Prostate gland (tissue), 2 donors: ENCODE data around the gene SAMD3.

Experiments
- CTCF ChIP-seq, 4 experiments: fragments of 200-600 bp in 2 of 4; fragments of 450-650 bp in 2 of 4; sonication (generic) in 2 of 4; IDR thresholded peaks; 1 replicate in 3 of 4; 2 replicates in 1 of 4; pipeline ENCODE4 v1.5.1; 2016 to 2019; ENCODE audit warnings: antibody characterized with exemption in 4 of 4, mild to moderate bottlenecking in 2 of 4, moderate library complexity in 2 of 4
- POLR2A ChIP-seq: fragments of 450-650 bp; IDR thresholded peaks from one replicate; pipeline ENCODE4 v1.6.1; 2016; ENCODE audit warnings: antibody characterized with exemption, mild to moderate bottlenecking
- POLR2AphosphoS5 ChIP-seq: sonication (generic); formaldehyde crosslinking; IDR thresholded peaks from one replicate; pipeline ENCODE4 v1.6.1; 2017; ENCODE audit warnings: antibody characterized with exemption

DNA sequence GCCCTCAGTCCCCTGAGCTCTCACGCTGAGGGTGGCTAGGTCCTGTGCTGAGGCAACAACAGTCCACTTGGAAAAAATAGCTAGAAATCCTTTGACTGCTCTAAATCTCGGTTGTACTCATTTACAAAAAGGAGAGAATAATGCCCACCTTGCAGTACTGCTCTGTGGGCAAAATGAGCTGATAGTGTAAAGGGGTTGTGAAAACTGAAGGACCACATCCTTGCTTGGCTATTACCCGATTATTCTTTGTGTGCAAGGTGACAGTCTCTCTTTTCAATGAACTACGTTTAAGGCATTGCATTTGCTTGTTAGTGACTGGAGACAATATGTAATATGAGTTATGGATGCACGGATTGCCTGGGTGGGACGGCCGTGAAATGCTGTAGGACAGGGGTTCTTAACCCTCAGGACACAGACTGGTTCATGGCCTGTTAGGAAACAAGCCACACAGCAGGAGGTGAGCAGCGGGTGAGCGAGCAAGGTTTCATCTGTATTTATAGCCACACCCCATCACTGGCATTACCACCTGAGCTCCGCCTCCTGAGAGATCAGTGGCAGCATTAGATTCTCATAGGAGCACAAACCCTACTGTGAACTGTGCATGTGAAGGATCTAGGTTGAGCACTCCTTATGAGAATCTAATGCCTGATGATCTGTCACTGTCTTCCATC is 14.6 kb downstream of the SAMD3 start:
- TF ChIP-seq CTCF (IDR thresholded peaks at IDR 0.05), result no peak
- no peak for TF ChIP-seq POLR2A
- no peak for TF ChIP-seq POLR2AphosphoS5
